GM20431 (cell line): ENCODE measurements around the gene ZNF722.
"Not testable (repeated sequence)": the region's sequence is repeated elsewhere in the genome, so short reads cannot be mapped to it uniquely, and the experiment has no call there.

Experiments
- in situ Hi-C: fragments of 300-500 bp; cut with MseI, MboI; formaldehyde crosslinking; loops from one replicate; pipeline ENCODE4 v1.15.0; 2020; ENCODE audit warnings: low sequenced_read_pairs; ENCODE audit not compliant: unreplicated experiment

Gene ZNF722

DNA sequence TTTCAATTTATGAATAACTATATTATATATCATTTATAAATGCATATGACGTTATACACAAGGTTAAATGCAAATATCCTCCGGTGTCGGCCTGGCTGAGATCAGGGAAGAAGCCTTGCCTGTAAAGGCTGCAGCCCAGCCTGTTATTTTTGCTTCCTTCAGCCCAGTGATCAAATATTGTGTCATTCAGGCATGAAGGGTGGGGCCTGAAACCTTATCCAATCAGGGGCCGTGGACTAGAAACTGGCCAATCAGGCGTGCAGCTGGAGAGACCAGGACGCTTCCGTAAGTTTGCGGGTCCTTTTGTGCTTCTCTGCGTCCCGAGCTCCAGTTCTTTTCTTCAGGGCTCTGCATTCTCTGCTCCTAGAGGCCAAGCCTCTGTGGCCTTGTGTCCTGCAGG lies at the start of gene ZNF722:
Gene ZNF722 (plus strand): TSS at position 301 of the 400 bp plus-strand sequence. CDS start 113 bp downstream, outside the sequence.
- in situ Hi-C loops = no loop called here

DNA sequence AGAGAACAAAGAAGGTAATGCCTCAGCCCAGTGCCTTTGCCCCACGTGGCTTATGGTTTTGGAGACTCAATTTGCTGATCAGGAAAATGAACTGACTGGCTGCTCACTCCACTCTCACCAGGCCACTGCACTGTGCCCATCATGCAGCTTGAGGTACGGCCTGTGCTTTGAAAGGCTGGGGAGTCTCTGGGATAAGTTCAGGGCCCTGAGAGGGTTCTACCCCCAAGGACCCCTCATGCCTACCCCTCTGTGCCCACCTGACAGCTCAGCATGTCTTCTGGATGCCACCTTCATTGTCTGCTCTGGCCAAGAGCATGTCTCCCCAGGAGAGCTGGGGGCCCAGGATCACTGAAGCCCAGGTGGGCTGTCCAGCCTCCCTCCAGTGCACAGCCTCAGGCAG lies 45.5 kb upstream of the ZNF722 start:
- in situ Hi-C loops = no loop called here

DNA sequence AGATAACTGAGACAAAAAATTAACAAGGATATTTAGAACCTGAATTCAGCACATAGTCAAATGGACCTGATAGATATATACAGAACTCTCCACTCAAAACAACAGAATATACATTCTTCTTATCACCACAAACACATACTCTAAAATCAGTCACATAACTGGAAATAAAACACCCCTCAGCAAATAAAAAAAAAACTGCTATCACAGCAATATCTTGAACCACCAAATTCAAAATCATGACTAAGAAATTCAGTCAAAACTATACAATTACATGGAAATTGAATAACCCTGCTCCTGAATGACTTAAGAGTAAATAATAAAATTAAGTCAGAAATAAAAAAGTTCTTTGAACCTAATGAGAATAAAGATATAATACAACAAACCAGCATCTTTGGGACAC lies 30.0 kb upstream of the ZNF722 start:
- in situ Hi-C loops = no loop called here

DNA sequence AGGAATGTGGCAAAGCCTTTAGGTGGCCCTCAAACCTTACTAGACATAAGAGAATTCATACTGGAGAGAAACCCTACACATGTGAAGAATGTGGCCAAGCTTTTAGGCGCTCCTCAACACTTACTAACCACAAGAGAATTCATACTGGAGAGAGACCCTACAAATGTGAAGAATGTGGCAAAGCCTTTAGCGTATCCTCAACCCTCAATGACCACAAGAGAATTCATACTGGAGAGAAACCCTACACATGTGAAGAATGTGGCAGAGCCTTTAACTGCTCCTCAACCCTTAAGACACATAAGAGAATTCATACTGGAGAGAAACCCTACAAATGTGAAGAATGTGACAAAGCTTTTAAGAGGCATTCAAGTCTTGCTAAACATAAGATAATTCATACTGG lies 16.8 kb downstream of the ZNF722 start:
- in situ Hi-C loops = not testable (repeated sequence)

DNA sequence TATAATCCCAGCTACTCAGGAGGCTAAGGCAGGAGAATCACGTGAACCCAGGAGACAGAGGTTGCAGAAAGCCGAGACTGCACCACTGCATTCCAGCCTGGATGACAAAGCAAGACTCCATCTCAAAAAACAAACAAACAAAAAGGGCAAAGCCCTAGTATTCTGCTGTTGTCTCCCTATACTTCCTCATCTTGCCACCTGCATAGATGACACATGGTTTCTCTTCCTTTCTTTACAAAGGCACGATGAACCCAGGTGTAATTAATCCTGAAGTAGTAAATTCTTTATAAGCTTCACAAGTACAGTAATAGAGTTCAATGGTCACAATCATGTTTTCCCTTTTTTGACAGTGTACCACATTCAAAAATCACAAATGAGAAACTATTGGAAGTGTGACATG lies 36.7 kb downstream of the ZNF722 start:
- in situ Hi-C loops = no loop called here

DNA sequence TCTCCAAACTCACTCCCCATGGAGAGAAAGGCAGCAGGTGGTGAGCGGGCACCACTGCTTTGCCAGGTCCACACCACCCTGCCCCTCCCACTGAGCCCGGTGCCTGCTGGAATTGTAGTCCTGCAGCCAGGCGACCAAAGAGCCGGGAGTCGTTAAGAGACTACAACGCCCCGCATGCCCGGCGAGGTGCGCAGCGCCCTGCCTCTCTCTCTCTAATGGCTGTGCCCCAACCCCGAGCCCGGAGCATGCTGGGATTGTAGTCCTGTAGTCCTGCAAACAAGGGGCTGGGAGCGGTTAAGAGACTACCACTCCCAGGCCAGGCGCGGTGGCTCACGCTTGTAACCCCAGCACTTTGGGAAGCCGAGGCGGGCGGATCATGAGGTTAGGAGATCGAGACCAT lies 38.4 kb downstream of the ZNF722 start:
- in situ Hi-C loops = no loop called here

DNA sequence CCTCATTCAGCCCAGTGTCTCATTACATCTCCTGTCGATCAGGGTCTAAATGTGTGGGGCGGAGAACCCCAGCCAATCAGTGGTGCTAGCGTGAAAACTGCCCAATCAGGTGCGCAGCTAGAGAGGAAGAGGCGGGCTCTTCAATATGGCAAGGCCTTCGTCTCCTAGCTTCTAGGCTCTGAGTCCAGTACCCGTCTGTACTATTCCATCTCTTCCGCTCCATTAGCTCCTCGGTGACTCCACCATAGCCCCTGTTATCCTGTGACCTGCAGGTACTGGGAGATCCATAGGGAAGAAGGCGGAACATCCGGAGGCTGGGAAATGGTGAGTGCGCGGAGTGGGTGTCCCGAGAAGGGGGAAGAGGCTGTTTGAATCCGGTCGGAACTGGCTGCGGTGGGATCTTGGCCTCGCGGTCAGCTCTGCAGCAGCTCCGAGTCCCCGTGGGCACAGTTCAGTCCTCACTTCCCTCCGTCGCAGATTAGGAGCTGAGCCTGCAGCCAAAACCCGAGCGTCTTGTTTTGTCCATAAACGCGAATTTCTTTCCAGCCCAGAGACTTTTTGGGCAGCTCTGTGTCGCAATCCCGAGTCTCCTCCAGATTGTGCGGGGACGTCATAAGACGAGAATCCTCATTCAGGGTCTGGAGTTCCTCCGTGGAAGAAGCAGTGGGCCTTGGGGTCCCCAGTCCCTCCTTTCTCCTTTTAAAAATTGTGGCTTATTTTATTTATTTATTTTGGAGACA lies 46.8 kb downstream of the ZNF722 start, which contains the start of gene ZNF727:
Gene ZNF727 (plus strand): TSS at position 134 of the 740 bp plus-strand sequence. CDS start 188 bp downstream, at position 322.
- in situ Hi-C loops = no loop called here

DNA sequence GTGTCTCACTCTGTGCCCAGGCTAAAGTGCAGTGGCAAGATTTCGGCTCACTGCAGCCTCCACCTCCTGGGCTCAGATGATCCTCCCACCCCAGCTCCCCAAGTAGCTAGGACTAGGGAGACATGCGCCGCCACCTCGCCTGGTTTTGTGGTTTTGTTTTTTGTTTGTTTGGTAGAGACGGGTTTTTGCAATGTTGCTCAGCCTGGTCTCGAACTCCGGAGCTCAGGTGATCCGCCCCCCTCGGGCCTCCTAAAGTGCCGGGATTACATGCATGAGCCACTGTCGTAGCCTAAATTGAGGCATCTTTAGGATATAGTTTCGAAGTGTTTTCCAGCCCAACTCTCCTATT lies 47.4 kb downstream of the ZNF722 start:
- in situ Hi-C loops = no loop called here
